H9 (cell line): ENCODE measurements around the gene TP73. TPM values are rescaled to one million over a fixed set of nuclear protein-coding genes. Genes with fewer than 3 reads are reported as not detected.

Experiments used
- DNase-seq: peaks from one replicate; pipeline ENCODE4 v3.0.0-alpha.2; 2017
- H2AFZ ChIP-seq: one replicate; pipeline ENCODE4 v1.6.1; 2013; ENCODE audit warnings: mild to moderate bottlenecking, low read length, control low read depth, moderate library complexity
- H2AK5ac ChIP-seq: 2 replicates; pipeline ENCODE4 v1.6.1; 2013; ENCODE audit warnings: low read length, control low read depth, mixed read lengths; ENCODE audit not compliant: insufficient read length
- H2BK120ac ChIP-seq: one replicate; pipeline ENCODE4 v1.6.1; 2013; ENCODE audit warnings: low read depth, mild to moderate bottlenecking, low read length, control low read depth, inconsistent platforms; ENCODE audit not compliant: poor library complexity, severe bottlenecking
- H2BK12ac ChIP-seq: 2 replicates; pipeline ENCODE4 v1.6.1; 2013; ENCODE audit warnings: low read length, control low read depth, mixed read lengths, low read depth; ENCODE audit not compliant: insufficient read length
- H2BK15ac ChIP-seq: 2 replicates; pipeline ENCODE4 v1.6.1; 2013; ENCODE audit warnings: low read depth, low read length, control low read depth
- H2BK20ac ChIP-seq: one replicate; pipeline ENCODE4 v1.6.1; 2013; ENCODE audit warnings: low read depth, mild to moderate bottlenecking, low read length, control low read depth, inconsistent platforms; ENCODE audit not compliant: poor library complexity, severe bottlenecking
- H2BK5ac ChIP-seq: 2 replicates; pipeline ENCODE4 v1.6.1; 2013; ENCODE audit warnings: low read length, control low read depth, mixed read lengths; ENCODE audit not compliant: insufficient read length
- H3K14ac ChIP-seq: 2 replicates; pipeline ENCODE4 v1.6.1; 2013; ENCODE audit warnings: low read length, control low read depth; ENCODE audit not compliant: insufficient read depth
- H3K18ac ChIP-seq: 2 replicates; pipeline ENCODE4 v1.6.1; 2013; ENCODE audit warnings: low read depth, mild to moderate bottlenecking, mixed read lengths, low read length, control low read depth; ENCODE audit not compliant: insufficient read length
- H3K23ac ChIP-seq: 2 replicates; pipeline ENCODE4 v1.6.1; 2013; ENCODE audit warnings: low read length, control low read depth, mixed read lengths, low read depth; ENCODE audit not compliant: insufficient read length
- H3K23me2 ChIP-seq: 2 replicates; pipeline ENCODE4 v1.6.1; 2013; ENCODE audit warnings: low read depth, mild to moderate bottlenecking, mixed read lengths, low read length, control low read depth; ENCODE audit not compliant: insufficient read length, poor library complexity, severe bottlenecking
- H3K27ac ChIP-seq: 2 replicates; pipeline ENCODE4 v1.5.1; 2013; ENCODE audit warnings: low read length, control low read depth, mixed read lengths, low read depth; ENCODE audit not compliant: insufficient read length
- H3K27me3 ChIP-seq: 2 replicates; pipeline ENCODE4 v1.6.1; 2013; ENCODE audit warnings: low read length, control low read depth, inconsistent platforms; ENCODE audit not compliant: insufficient read depth
- H3K4ac ChIP-seq: 2 replicates; pipeline ENCODE4 v1.6.1; 2013; ENCODE audit warnings: low read depth, mild to moderate bottlenecking, control low read depth, inconsistent platforms, low read length, moderate library complexity
- H3K4me1 ChIP-seq: 2 replicates; pipeline ENCODE4 v1.6.1; 2013; ENCODE audit warnings: low read length, control low read depth, inconsistent platforms; ENCODE audit not compliant: insufficient read depth
- H3K4me2 ChIP-seq: 2 replicates; pipeline ENCODE4 v1.6.1; 2013; ENCODE audit warnings: low read length, control low read depth, mixed read lengths; ENCODE audit not compliant: insufficient read length, insufficient read depth
- H3K56ac ChIP-seq: 2 replicates; pipeline ENCODE4 v1.6.1; 2013; ENCODE audit warnings: low read depth, mild to moderate bottlenecking, mixed read lengths, low read length, control low read depth; ENCODE audit not compliant: insufficient read length
- H3K79me1 ChIP-seq: 2 replicates; pipeline ENCODE4 v1.6.1; 2013; ENCODE audit warnings: low read depth, mild to moderate bottlenecking, moderate library complexity, low read length, control low read depth, inconsistent platforms; ENCODE audit not compliant: insufficient read depth, poor library complexity, severe bottlenecking
- H3K79me2 ChIP-seq: 2 replicates; pipeline ENCODE4 v1.6.1; 2013; ENCODE audit warnings: low read length, control low read depth, inconsistent platforms; ENCODE audit not compliant: insufficient read depth
- H3K9ac ChIP-seq: 2 replicates; pipeline ENCODE4 v1.6.1; 2013; ENCODE audit warnings: low read length, control low read depth, mixed read lengths; ENCODE audit not compliant: insufficient read length; ENCODE audit errors: extremely low read depth
- H3K9me3 ChIP-seq: one replicate; pipeline ENCODE4 v1.6.1; 2013; ENCODE audit warnings: low read depth, low read length, inconsistent platforms; ENCODE audit not compliant: control insufficient read depth
- H3T11ph ChIP-seq: one replicate; pipeline ENCODE4 v1.6.1; 2013; ENCODE audit warnings: mild to moderate bottlenecking, low read length, control low read depth, inconsistent platforms
- H4K20me1 ChIP-seq: one replicate; pipeline ENCODE4 v1.6.1; 2013; ENCODE audit not compliant: control insufficient read depth, insufficient read length, insufficient read depth
- H4K5ac ChIP-seq: 2 replicates; pipeline ENCODE4 v1.6.1; 2013; ENCODE audit warnings: low read depth, mild to moderate bottlenecking, mixed read lengths, low read length, control low read depth; ENCODE audit not compliant: insufficient read length
- H4K8ac ChIP-seq: replicated peaks from 2 replicates; pipeline ENCODE4 v1.6.1; 2013; ENCODE audit warnings: low read length, control low read depth, mixed read lengths, low read depth; ENCODE audit not compliant: insufficient read length
- H4K91ac ChIP-seq: 2 replicates; pipeline ENCODE4 v1.6.1; 2013; ENCODE audit warnings: low read depth, mild to moderate bottlenecking, moderate library complexity, mixed read lengths, low read length, control low read depth; ENCODE audit not compliant: insufficient read length
- H3K27ac Mint-ChIP-seq, 3 experiments: 2 replicates in 2 of 3; 3 replicates in 1 of 3; pipeline ENCODE4 v1.8.0; 2020 to 2021; ENCODE audit warnings: mixed read lengths in 3 of 3, mild to moderate bottlenecking in 1 of 3, moderate library complexity in 1 of 3
- H3K27me3 Mint-ChIP-seq: 2 replicates; pipeline ENCODE4 v1.8.0; 2021; ENCODE audit warnings: low read depth, mild to moderate bottlenecking, moderate library complexity, mixed read lengths
- H3K36me3 Mint-ChIP-seq, 3 experiments: 2 replicates in 2 of 3; 3 replicates in 1 of 3; pipeline ENCODE4 v1.8.0; 2020 to 2021; ENCODE audit warnings: low read depth in 3 of 3, mixed read lengths in 3 of 3; ENCODE audit not compliant: insufficient read depth in 1 of 3
- H3K4me1 Mint-ChIP-seq, 2 experiments: 2 replicates each; pipeline ENCODE4 v1.8.0; 2020; ENCODE audit warnings: mixed read lengths in 2 of 2
- H3K4me3 Mint-ChIP-seq, 2 experiments: 2 replicates in 1 of 2; 3 replicates in 1 of 2; pipeline ENCODE4 v1.8.0; 2020 to 2021; ENCODE audit warnings: mild to moderate bottlenecking in 2 of 2, mixed read lengths in 2 of 2, moderate library complexity in 1 of 2
- H3K9me3 Mint-ChIP-seq, 2 experiments: 2 replicates in 1 of 2; 3 replicates in 1 of 2; pipeline ENCODE4 v1.8.0; 2020; ENCODE audit warnings: mild to moderate bottlenecking in 2 of 2, mixed read lengths in 2 of 2, moderate library complexity in 1 of 2
- CTCF ChIP-seq: fragments of 200-600 bp; sonication (generic); conservative IDR thresholded peaks from 3 replicates; pipeline ENCODE4 v1.8.0; 2021; ENCODE audit warnings: antibody characterized with exemption, mild to moderate bottlenecking
- WGBS: extraction: QIAGEN DNeasy Blood & Tissue Kit; methylation state at CpG from one replicate; pipeline ENCODE4 v1.1.7; 2013; ENCODE audit warnings: missing lambda C conversion rate, low lambda C conversion rate, mixed read lengths; ENCODE audit not compliant: insufficient read length; ENCODE audit errors: extremely low coverage; 5-methylcytosine and 5-hydroxymethylcytosine counted together
- total RNA-seq: library from RNA; stranded (reverse); gene quantifications from 2 replicates; pipeline ENCODE4 v1.2.1, GENCODE V29; 2021

Gene TP73
- total RNA-seq, 1 experiment from 2014 or later: 4.7 TPM

DNA sequence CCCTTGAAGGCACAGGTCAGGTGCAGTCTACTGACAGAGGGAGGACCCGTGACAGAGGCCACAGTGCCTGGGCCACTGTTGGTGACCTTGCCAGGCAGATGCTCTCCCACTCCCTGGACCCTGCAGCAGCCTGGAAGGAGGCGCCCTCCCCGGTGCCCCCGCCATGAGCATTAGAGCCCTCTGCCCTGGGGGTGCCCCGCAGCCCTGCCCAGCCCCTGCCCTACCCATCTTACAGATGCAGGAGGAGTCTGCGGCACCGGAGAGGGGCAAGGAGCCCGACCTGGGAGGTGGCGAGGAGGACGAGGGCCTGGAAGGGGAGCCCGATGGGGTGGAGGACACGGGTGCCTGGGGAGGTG is 110.5 kb downstream of the TP73 start:
- Histone ChIP-seq H3K9ac (no peak overlapping the region), H3K79me1 (no peaks in the 10 kb centered on the region), H2BK12ac (no peak overlapping the region), H2AFZ (no peak overlapping the region), H2BK120ac (no peak overlapping the region), H3K23me2 (no peaks in the 10 kb centered on the region), H2AK5ac (no peak overlapping the region), H2BK15ac (no peak overlapping the region), H3T11ph (no peak overlapping the region), H3K18ac (no peak overlapping the region), H4K5ac (no peak overlapping the region), H3K9me3 (no peaks in the 10 kb centered on the region), H3K4me2 (no peak overlapping the region), H3K79me2 (no peaks in the 10 kb centered on the region), H3K27ac (no peak overlapping the region), H4K20me1 (no peaks in the 10 kb centered on the region), H2BK5ac (no peak overlapping the region), H3K56ac (no peak overlapping the region), H3K4me1 (no peaks in the 10 kb centered on the region), H3K23ac (no peak overlapping the region), H3K27me3 (no peaks in the 10 kb centered on the region), H4K91ac (no peak overlapping the region), H4K8ac (no peak overlapping the region), H3K14ac (peak overlapping the region; percentile 22; the same call in 1 of the 2 replicates), H2BK20ac (no peak overlapping the region), H3K4ac (no peak overlapping the region)
- WGBS: no CpG with 5 or more reads among the region's 12 CpGs
- Mint-ChIP-seq H3K27me3 (peaks cover 63% of the 10 kb centered on the region), H3K4me1 (peaks cover 3 to 6% of the 10 kb centered on the region in 2 experiments), H3K4me3 (no peak overlapping the region), H3K27ac (no peak overlapping the region), H3K36me3 (peaks cover 2 to 17% (median 11%) of the 10 kb centered on the region in 3 experiments; a peak in 6 of 7 replicates), H3K9me3 (peaks cover 24 to 32% of the 10 kb centered on the region in 2 experiments)
- DNase-seq: no peak
- TF ChIP-seq CTCF: no peak
